ENCODE measurements around the gene SLC39A6.

DNA sequence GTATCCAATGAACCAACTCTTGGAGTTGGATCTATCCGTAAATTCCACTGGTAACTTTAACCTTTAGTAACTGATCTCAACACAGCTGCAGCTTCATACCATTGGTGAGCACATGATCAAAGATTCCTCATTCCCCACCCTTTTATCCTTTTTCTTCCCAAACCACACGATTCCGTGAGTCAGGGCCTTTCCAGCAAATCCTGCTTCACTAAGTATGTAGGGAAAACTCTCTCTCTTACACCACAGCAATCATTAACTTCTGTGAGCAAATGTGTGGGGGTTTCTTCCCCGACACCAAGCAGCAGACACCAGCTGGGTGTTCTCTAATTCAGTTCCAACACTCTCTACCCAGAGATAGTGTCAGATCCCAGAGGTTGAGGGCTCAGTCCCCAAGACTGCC, 24.1 kb upstream of the SLC39A6 start:
- TF ChIP-seq, protein P1, sequence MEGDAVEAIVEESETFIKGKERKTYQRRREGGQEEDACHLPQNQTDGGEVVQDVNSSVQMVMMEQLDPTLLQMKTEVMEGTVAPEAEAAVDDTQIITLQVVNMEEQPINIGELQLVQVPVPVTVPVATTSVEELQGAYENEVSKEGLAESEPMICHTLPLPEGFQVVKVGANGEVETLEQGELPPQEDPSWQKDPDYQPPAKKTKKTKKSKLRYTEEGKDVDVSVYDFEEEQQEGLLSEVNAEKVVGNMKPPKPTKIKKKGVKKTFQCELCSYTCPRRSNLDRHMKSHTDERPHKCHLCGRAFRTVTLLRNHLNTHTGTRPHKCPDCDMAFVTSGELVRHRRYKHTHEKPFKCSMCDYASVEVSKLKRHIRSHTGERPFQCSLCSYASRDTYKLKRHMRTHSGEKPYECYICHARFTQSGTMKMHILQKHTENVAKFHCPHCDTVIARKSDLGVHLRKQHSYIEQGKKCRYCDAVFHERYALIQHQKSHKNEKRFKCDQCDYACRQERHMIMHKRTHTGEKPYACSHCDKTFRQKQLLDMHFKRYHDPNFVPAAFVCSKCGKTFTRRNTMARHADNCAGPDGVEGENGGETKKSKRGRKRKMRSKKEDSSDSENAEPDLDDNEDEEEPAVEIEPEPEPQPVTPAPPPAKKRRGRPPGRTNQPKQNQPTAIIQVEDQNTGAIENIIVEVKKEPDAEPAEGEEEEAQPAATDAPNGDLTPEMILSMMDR (IDR thresholded peaks at IDR 0.05), result no peak
- no peak for TF ChIP-seq POLR2A (IDR thresholded peaks at IDR 0.05)

Measured in heart left ventricle (tissue), 13 donors.